ENCODE results near the gene ETV2.

Gene ETV2

GRCh38 chr19:35618857-35619256 lies 22.7 kb upstream of the ETV2 start:
- no peaks in the 10 kb centered on the region for H3K27me3 Mint-ChIP-seq
- H3K9me3 Mint-ChIP-seq = no peaks in the 10 kb centered on the region
- ATAC-seq = no peak
- peaks cover 2% of the 10 kb centered on the region for H3K4me1 Mint-ChIP-seq
- H3K36me3 Mint-ChIP-seq = peaks cover 55% of the 10 kb centered on the region
- H3K4me3 Mint-ChIP-seq = no peak overlapping the region
- H3K27ac Mint-ChIP-seq = no peak overlapping the region

GRCh38 chr19:35619290-35619923 lies 22.1 kb upstream of the ETV2 start:
- H3K36me3 Mint-ChIP-seq = peaks cover 54% of the 10 kb centered on the region
- H3K4me1 Mint-ChIP-seq = no peaks in the 10 kb centered on the region
- H3K27me3 Mint-ChIP-seq = no peaks in the 10 kb centered on the region
- H3K4me3 Mint-ChIP-seq = no peak overlapping the region
- no peaks in the 10 kb centered on the region for H3K9me3 Mint-ChIP-seq
- no peak for ATAC-seq
- H3K27ac Mint-ChIP-seq = no peak overlapping the region

GRCh38 chr19:35620001-35620400 lies 21.5 kb upstream of the ETV2 start:
- no peaks in the 10 kb centered on the region for H3K27me3 Mint-ChIP-seq
- H3K36me3 Mint-ChIP-seq = peaks cover 48% of the 10 kb centered on the region
- H3K4me3 Mint-ChIP-seq = no peak overlapping the region
- no peak overlapping the region for H3K27ac Mint-ChIP-seq
- H3K4me1 Mint-ChIP-seq = no peaks in the 10 kb centered on the region
- H3K9me3 Mint-ChIP-seq = no peaks in the 10 kb centered on the region
- no peak for ATAC-seq

GRCh38 chr19:35621708-35622107 lies 19.8 kb upstream of the ETV2 start:
- H3K4me1 Mint-ChIP-seq = no peaks in the 10 kb centered on the region
- no peaks in the 10 kb centered on the region for H3K27me3 Mint-ChIP-seq
- H3K9me3 Mint-ChIP-seq = no peaks in the 10 kb centered on the region
- peak overlapping the region; percentile 27 for H3K27ac Mint-ChIP-seq
- H3K4me3 Mint-ChIP-seq = no peak overlapping the region
- no peak for ATAC-seq
- H3K36me3 Mint-ChIP-seq = peaks cover 36% of the 10 kb centered on the region

- H3K4me1 Mint-ChIP-seq = no peaks in the 10 kb centered on the region
Measured at GRCh38 chr19:35622750-35623149, 18.8 kb upstream of the ETV2 start.

GRCh38 chr19:35623327-35624010 lies 18.1 kb upstream of the ETV2 start:
- no peak for ATAC-seq
- peaks cover 25% of the 10 kb centered on the region for H3K36me3 Mint-ChIP-seq
- H3K4me1 Mint-ChIP-seq = peaks cover 6% of the 10 kb centered on the region
- H3K9me3 Mint-ChIP-seq = no peaks in the 10 kb centered on the region
- H3K4me3 Mint-ChIP-seq = no peak overlapping the region
- no peak overlapping the region for H3K27ac Mint-ChIP-seq
- no peaks in the 10 kb centered on the region for H3K27me3 Mint-ChIP-seq

More at GRCh38 chr19:35622750-35623149, 18.8 kb upstream of the ETV2 start:
- Mint-ChIP-seq H3K27me3 (no peaks in the 10 kb centered on the region), H3K27ac (no peak overlapping the region), H3K36me3 (peaks cover 25% of the 10 kb centered on the region), H3K9me3 (no peaks in the 10 kb centered on the region), H3K4me3 (no peak overlapping the region)
- ATAC-seq = no peak

GRCh38 chr19:35628264-35628564 lies 13.3 kb upstream of the ETV2 start:
- Mint-ChIP-seq H3K27ac (peak overlapping the region; percentile 81), H3K9me3 (no peaks in the 10 kb centered on the region), H3K27me3 (no peaks in the 10 kb centered on the region), H3K36me3 (peaks cover 34% of the 10 kb centered on the region), H3K4me1 (peaks cover 27% of the 10 kb centered on the region), H3K4me3 (peak overlapping the region; percentile 89)
- ATAC-seq = peak; percentile 18

- ATAC-seq = peak; percentile 100
- Mint-ChIP-seq H3K27me3 (no peaks in the 10 kb centered on the region), H3K4me3 (peak within 1 kb of the TSS; percentile 89), H3K9me3 (no peaks in the 10 kb centered on the region), H3K36me3 (peaks cover 39% of the 10 kb centered on the region), H3K4me1 (peaks cover 30% of the 10 kb centered on the region), H3K27ac (peak within 1 kb of the TSS; percentile 81)
Measured at GRCh38 chr19:35628565-35629331, 12.8 kb upstream of the ETV2 start, which contains the start of gene RBM42. TSS of gene RBM42 (plus strand) at chr19:35629036. CDS start at chr19:35629154, 118 bp downstream.

- H3K36me3 Mint-ChIP-seq = peaks cover 44% of the 10 kb centered on the region
- H3K27me3 Mint-ChIP-seq = no peaks in the 10 kb centered on the region
- no peak for ATAC-seq
- H3K27ac Mint-ChIP-seq = peak overlapping the region; percentile 81
- H3K9me3 Mint-ChIP-seq = no peaks in the 10 kb centered on the region
- peak overlapping the region; percentile 89 for H3K4me3 Mint-ChIP-seq
- H3K4me1 Mint-ChIP-seq = peaks cover 30% of the 10 kb centered on the region
Measured at GRCh38 chr19:35629332-35629633, 12.3 kb upstream of the ETV2 start.

GRCh38 chr19:35633727-35634440 lies 7.7 kb upstream of the ETV2 start:
- Mint-ChIP-seq H3K9me3 (no peaks in the 10 kb centered on the region), H3K4me1 (peaks cover 24% of the 10 kb centered on the region), H3K27ac (peak overlapping the region; percentile 12), H3K27me3 (no peaks in the 10 kb centered on the region), H3K4me3 (no peak overlapping the region), H3K36me3 (peaks cover 77% of the 10 kb centered on the region)
- no peak for ATAC-seq

GRCh38 chr19:35636651-35637050 lies 4.9 kb upstream of the ETV2 start:
- no peaks in the 10 kb centered on the region for H3K27me3 Mint-ChIP-seq
- ATAC-seq = no peak
- H3K9me3 Mint-ChIP-seq = no peaks in the 10 kb centered on the region
- no peak overlapping the region for H3K27ac Mint-ChIP-seq
- peaks cover 19% of the 10 kb centered on the region for H3K4me1 Mint-ChIP-seq
- H3K4me3 Mint-ChIP-seq = no peak overlapping the region
- peaks cover 59% of the 10 kb centered on the region for H3K36me3 Mint-ChIP-seq

- Mint-ChIP-seq H3K9me3 (no peaks in the 10 kb centered on the region), H3K36me3 (peaks cover 53% of the 10 kb centered on the region), H3K4me3 (no peak overlapping the region), H3K27me3 (no peaks in the 10 kb centered on the region), H3K4me1 (peaks cover 24% of the 10 kb centered on the region), H3K27ac (no peak overlapping the region)
- ATAC-seq = no peak
Measured at GRCh38 chr19:35637165-35637564, 4.4 kb upstream of the ETV2 start.

- H3K9me3 Mint-ChIP-seq = no peaks in the 10 kb centered on the region
- ATAC-seq = no peak
- H3K4me3 Mint-ChIP-seq = no peak overlapping the region
- H3K36me3 Mint-ChIP-seq = peaks cover 32% of the 10 kb centered on the region
- H3K27ac Mint-ChIP-seq = no peak overlapping the region
- H3K4me1 Mint-ChIP-seq = peaks cover 21% of the 10 kb centered on the region
- H3K27me3 Mint-ChIP-seq = no peaks in the 10 kb centered on the region
Measured at GRCh38 chr19:35639321-35639639, 2.3 kb upstream of the ETV2 start.

- H3K4me1 Mint-ChIP-seq = peaks cover 27% of the 10 kb centered on the region
- H3K27me3 Mint-ChIP-seq = no peaks in the 10 kb centered on the region
- no peak overlapping the region for H3K4me3 Mint-ChIP-seq
- H3K36me3 Mint-ChIP-seq = peaks cover 31% of the 10 kb centered on the region
- H3K27ac Mint-ChIP-seq = no peak overlapping the region
- no peaks in the 10 kb centered on the region for H3K9me3 Mint-ChIP-seq
- ATAC-seq = no peak
Measured at GRCh38 chr19:35639863-35640262, 1.7 kb upstream of the ETV2 start.

GRCh38 chr19:35642312-35642711 lies 767 bp downstream of the ETV2 start:
- Mint-ChIP-seq H3K36me3 (peaks cover 12% of the 10 kb centered on the region), H3K4me3 (peak overlapping the region; percentile 82), H3K27me3 (no peaks in the 10 kb centered on the region), H3K4me1 (peaks cover 33% of the 10 kb centered on the region), H3K9me3 (no peaks in the 10 kb centered on the region), H3K27ac (no peak overlapping the region)
- no peak for ATAC-seq
